SU-DHL-6 (cell line): ENCODE data around the gene YEATS4.

Experiments
- H2AFZ ChIP-seq: fragments of 200-600 bp; sonication (generic); 2 replicates; pipeline ENCODE4 v1.6.1; 2014; ENCODE audit warnings: low read depth, mild to moderate bottlenecking, moderate library complexity, mixed read lengths, antibody characterized with exemption, low read length; ENCODE audit not compliant: severe bottlenecking
- H3F3A ChIP-seq: fragments of 200-600 bp; shearing (Covaris generic); 2 replicates; pipeline ENCODE4 v1.6.0; 2016; ENCODE audit warnings: antibody characterized with exemption, mild to moderate bottlenecking; ENCODE audit not compliant: insufficient read depth
- H3K27ac ChIP-seq: fragments of 200-600 bp; sonication (generic); 2 replicates; pipeline ENCODE4 v1.5.1; 2016; ENCODE audit warnings: low read depth, mild to moderate bottlenecking, low read length, moderate library complexity, mixed read lengths
- H3K27me3 ChIP-seq: fragments of 200-600 bp; sonication (generic), shearing (Covaris generic); 2 replicates; pipeline ENCODE4 v1.6.0; 2014; ENCODE audit warnings: mild to moderate bottlenecking, low read length
- H3K36me3 ChIP-seq: fragments of 200-600 bp; sonication (generic); 2 replicates; pipeline ENCODE4 v1.6.1; 2014; ENCODE audit warnings: mild to moderate bottlenecking, low read length, mixed read lengths
- H3K4me2 ChIP-seq: fragments of 300-600, 200-600 bp; shearing (Covaris generic), sonication (generic); 2 replicates; pipeline ENCODE4 v1.6.0; 2014; ENCODE audit warnings: low read length, low read depth, mild to moderate bottlenecking; ENCODE audit not compliant: poor library complexity, severe bottlenecking
- H3K4me3 ChIP-seq: fragments of 200-600 bp; sonication (generic); 2 replicates; pipeline ENCODE4 v1.5.1; 2014; ENCODE audit warnings: antibody characterized with exemption, low read length, mild to moderate bottlenecking, mixed read lengths; ENCODE audit not compliant: insufficient read depth, poor library complexity, severe bottlenecking
- H3K79me2 ChIP-seq: fragments of 200-600 bp; sonication (generic); 2 replicates; pipeline ENCODE4 v1.6.1; 2014; ENCODE audit warnings: mild to moderate bottlenecking, low read length, moderate library complexity; ENCODE audit not compliant: insufficient read depth
- H3K9ac ChIP-seq: fragments of 200-600 bp; sonication (generic); 2 replicates; pipeline ENCODE4 v1.7.0; 2014; ENCODE audit warnings: mild to moderate bottlenecking, low read length
- H3K9me2 ChIP-seq: fragments of 200-600 bp; sonication (generic); replicated peaks from 2 replicates; pipeline ENCODE4 v1.6.1; 2014; ENCODE audit warnings: low read length; ENCODE audit not compliant: insufficient read depth
- H3K9me3 ChIP-seq: fragments of 200-600 bp; sonication (generic); 2 replicates; pipeline ENCODE4 v1.6.1; 2014; ENCODE audit warnings: low read length, mixed read lengths; ENCODE audit not compliant: insufficient read depth
- H4K20me1 ChIP-seq: fragments of 200-600 bp; sonication (generic); 2 replicates; pipeline ENCODE4 v1.6.1; 2014; ENCODE audit warnings: low read depth, mild to moderate bottlenecking, antibody characterized with exemption, low read length, moderate library complexity, mixed read lengths
- EZH2phosphoT487 ChIP-seq: fragments of 200-600 bp; sonication (generic), shearing (Covaris generic); conservative IDR thresholded peaks from 2 replicates; pipeline ENCODE4 v1.6.1; 2018; ENCODE audit warnings: mild to moderate bottlenecking, antibody characterized with exemption, low read length, moderate library complexity, mixed read lengths
- TF ChIP-seq, protein P1 (sequence below): fragments of 200-600 bp; sonication (generic); IDR thresholded peaks from one replicate; pipeline ENCODE4 v1.5.1; 2017; ENCODE audit warnings: antibody characterized with exemption, mild to moderate bottlenecking, low read length, moderate library complexity; ENCODE audit not compliant: insufficient read depth, poor library complexity, severe bottlenecking

YEATS4 gene

DNA sequence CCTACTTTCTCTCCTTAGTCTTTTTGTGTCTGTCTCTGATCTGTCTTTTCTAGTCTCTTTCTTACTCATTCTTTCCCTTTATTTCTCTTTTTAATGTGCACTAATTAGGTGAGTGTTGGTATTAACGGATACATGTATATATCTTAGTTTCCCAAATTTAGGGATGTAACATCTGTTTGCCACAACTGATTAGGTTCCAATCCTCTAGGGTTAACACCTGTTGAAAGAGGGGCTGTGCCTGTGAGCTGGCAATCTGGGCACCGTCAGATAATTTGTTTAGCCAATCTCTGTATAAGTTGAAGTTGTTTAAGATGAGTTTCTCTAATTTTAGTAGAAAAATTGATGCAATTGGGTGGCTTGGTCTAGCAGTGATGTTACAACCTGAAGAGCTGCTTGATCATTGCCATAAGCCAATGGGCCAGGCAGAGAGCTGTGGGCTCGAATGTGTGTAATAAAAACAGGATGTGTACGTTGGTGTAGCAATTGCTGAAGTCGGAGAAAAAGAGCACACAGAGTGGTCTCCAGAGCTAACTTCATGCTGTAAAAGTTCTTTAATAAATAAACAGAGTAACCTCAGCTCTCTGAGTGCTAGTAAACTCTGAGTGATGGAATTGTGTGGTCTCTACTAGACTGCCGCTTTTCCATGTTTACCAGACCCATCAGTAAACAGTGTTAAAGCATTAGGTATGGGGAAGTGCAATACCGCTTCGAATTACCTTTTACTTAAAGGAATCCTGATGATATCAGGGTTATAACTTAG lies 29.7 kb upstream of the YEATS4 start:
- Histone ChIP-seq H4K20me1 (no peaks in the 10 kb centered on the region), H2AFZ (peak overlapping the region; percentile 99), H3K4me3 (peak overlapping the region; percentile 51), H3K9me2 (no peaks in the 10 kb centered on the region), H3K9ac (peak overlapping the region; percentile 52), H3K36me3 (no peaks in the 10 kb centered on the region), H3K9me3 (no peaks in the 10 kb centered on the region), H3K27me3 (no peaks in the 10 kb centered on the region), H3K4me2 (peak overlapping the region; percentile 87), H3K27ac (no peak overlapping the region), H3K79me2 (no peaks in the 10 kb centered on the region), H3F3A (no peaks in the 10 kb centered on the region)
- no peak for TF ChIP-seq EZH2phosphoT487
- TF ChIP-seq, protein P1, sequence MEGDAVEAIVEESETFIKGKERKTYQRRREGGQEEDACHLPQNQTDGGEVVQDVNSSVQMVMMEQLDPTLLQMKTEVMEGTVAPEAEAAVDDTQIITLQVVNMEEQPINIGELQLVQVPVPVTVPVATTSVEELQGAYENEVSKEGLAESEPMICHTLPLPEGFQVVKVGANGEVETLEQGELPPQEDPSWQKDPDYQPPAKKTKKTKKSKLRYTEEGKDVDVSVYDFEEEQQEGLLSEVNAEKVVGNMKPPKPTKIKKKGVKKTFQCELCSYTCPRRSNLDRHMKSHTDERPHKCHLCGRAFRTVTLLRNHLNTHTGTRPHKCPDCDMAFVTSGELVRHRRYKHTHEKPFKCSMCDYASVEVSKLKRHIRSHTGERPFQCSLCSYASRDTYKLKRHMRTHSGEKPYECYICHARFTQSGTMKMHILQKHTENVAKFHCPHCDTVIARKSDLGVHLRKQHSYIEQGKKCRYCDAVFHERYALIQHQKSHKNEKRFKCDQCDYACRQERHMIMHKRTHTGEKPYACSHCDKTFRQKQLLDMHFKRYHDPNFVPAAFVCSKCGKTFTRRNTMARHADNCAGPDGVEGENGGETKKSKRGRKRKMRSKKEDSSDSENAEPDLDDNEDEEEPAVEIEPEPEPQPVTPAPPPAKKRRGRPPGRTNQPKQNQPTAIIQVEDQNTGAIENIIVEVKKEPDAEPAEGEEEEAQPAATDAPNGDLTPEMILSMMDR, result no peak

DNA sequence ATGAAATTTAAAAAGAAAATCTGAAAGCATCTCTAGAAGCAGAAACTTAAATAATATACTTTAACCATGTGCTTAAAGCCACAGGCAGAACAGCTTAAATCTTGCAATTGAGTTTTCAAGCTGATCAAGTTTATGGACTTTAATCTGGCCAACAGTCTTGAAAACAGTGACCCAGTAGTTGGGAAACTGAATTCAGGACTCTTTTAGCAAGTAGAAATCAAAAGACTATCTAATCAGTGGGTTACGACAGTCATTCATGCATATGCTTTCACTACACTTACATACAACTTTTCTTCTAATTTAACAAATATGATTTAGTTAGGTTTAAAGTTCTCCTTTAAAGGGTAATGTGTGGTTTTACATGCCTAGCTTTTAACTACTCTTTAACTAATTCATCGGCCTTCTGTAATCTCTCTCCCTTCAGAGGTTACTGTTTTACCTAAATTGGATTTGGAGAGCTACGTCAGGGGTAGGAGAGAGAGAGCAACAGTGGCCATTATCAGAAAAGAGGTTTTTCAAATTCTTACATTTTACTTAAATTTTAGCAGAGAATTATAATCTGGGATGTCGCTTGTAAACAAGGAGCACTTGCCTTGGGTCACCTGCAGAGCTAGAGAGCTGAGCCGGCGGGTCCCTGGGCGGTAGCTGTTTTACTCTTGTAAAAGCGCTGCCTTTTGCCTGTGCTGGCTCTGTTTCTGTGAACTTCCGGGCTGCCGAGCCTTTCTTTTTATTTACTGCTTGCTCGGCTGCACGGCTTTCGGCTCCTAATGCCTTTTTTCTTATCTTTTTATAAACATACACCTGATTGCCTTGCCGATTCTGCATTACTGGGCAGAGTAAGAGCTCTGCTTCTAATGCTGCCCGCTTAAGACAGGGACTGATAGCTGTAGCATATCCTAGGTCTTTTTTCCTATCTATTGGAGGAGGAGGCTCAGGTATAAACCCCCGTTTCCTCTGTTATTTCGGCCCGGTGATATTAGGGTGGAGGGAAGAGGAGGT lies 28.8 kb upstream of the YEATS4 start:
- TF ChIP-seq, protein P1, result no peak
- no peak for TF ChIP-seq EZH2phosphoT487
- H3F3A ChIP-seq, result no peaks in the 10 kb centered on the region
- no peaks in the 10 kb centered on the region for H3K9me2 ChIP-seq
- no peaks in the 10 kb centered on the region for H4K20me1 ChIP-seq
- H3K27me3 ChIP-seq, result no peaks in the 10 kb centered on the region
- H3K36me3 ChIP-seq, result no peaks in the 10 kb centered on the region
- H3K9ac ChIP-seq, result peak overlapping the region; percentile 52
- peak overlapping the region; percentile 99 for H2AFZ ChIP-seq
- H3K27ac ChIP-seq, result peak overlapping the region; percentile 34
- H3K9me3 ChIP-seq, result no peaks in the 10 kb centered on the region
- H3K4me3 ChIP-seq, result peak overlapping the region; percentile 51
- H3K79me2 ChIP-seq, result no peaks in the 10 kb centered on the region
- H3K4me2 ChIP-seq, result peak overlapping the region; percentile 87

DNA sequence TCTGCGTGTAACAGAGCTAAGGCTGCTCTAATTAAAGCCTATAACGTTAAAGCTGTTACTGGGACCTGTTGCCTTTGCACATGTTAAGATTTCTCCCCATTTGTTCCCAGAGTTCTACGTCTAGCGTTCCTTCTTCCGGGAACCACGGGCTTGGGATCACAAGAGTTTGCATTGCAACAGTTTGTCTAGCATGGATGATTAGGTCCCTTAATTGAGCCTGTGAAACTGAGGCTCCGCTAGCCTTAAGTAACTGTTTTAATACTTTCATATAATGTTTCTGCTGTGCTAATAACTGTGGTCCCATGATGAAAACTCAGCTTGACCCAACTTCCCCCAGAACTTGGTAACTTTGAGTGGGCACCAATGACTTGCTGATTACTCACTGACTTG lies 28.0 kb upstream of the YEATS4 start:
- no peaks in the 10 kb centered on the region for H3K79me2 ChIP-seq
- H3K9me3 ChIP-seq, result no peaks in the 10 kb centered on the region
- no peaks in the 10 kb centered on the region for H3K9me2 ChIP-seq
- H3K36me3 ChIP-seq, result no peaks in the 10 kb centered on the region
- H4K20me1 ChIP-seq, result no peaks in the 10 kb centered on the region
- TF ChIP-seq, protein P1, result no peak
- TF ChIP-seq EZH2phosphoT487, result no peak
- peak overlapping the region; percentile 52 for H3K9ac ChIP-seq
- H3K27me3 ChIP-seq, result no peaks in the 10 kb centered on the region
- H2AFZ ChIP-seq, result peak overlapping the region; percentile 99
- H3K4me3 ChIP-seq, result peak overlapping the region; percentile 51
- peak overlapping the region; percentile 87 for H3K4me2 ChIP-seq
- H3K27ac ChIP-seq, result 0 out of 2 replicates have a peak overlapping the region, but pooled peaks have one; percentile 34
- H3F3A ChIP-seq, result no peaks in the 10 kb centered on the region
